ENCODE data around the gene PLA2G4B.

Gene PLA2G4B

GRCh38 chr15:41881920-41882688 lies 43.5 kb downstream of the PLA2G4B start:
- H3K9me3 ChIP-seq (ENCODE audit: control insufficient read depth, low read length): no peaks in the 10 kb centered on the region
- peaks cover 36% of the 10 kb centered on the region for H3K27me3 ChIP-seq (ENCODE audit: control insufficient read depth, insufficient read depth, low read length)
- H3K9ac ChIP-seq (ENCODE audit: low read length): no peak overlapping the region
- H3K36me3 ChIP-seq (ENCODE audit: control insufficient read depth, insufficient read depth, low read length): no peaks in the 10 kb centered on the region
- H3K4me1 ChIP-seq (ENCODE audit: control insufficient read depth, insufficient read depth, low read length): peaks cover 12% of the 10 kb centered on the region
- H3K4me3 ChIP-seq (ENCODE audit: low read length): no peak overlapping the region

DNA sequence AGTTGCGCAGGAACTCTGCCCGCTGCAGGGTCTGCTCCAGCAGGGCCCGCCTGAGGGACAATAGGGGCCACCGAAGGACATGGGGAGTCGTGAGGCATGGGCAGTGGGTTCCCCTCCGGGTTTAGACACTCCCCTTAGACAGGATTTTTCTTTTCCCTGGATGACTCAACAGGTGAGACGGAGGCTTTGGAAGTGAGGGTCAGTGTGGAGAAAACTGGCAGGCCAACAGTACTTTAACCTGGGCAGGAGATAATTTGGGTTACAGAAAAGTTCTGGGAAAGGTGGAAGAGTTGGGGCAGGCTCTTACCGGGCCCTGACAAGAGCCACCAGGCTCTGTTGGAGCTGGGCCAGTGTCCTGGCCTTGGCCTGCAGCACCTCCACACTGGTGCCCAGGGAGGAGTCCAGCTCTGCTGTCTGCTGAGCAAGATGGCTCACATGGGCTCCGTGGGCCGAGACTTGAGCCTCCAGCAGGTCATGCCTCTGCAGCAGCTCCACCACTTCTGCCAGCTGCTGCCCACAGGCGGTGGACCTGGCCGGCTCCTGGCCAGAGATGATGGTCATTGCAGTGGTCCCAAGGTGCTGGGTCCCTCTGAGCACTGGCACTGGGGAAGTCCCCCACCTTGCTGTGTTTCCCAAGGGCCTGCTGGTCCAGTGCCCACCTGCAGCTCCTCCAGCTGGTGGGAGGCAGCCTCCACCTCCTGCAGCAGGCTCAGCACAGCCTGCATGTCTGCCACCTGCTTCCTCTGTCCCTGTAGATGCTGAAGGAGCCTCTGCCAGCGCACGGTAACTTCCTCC lies 44.2 kb downstream of the PLA2G4B start:
- Histone ChIP-seq H3K4me3 (ENCODE audit: low read length) (no peak overlapping the region), H3K4me1 (ENCODE audit: control insufficient read depth, insufficient read depth, low read length) (peaks cover 12% of the 10 kb centered on the region), H3K36me3 (ENCODE audit: control insufficient read depth, insufficient read depth, low read length) (no peaks in the 10 kb centered on the region), H3K27me3 (ENCODE audit: control insufficient read depth, insufficient read depth, low read length) (peaks cover 36% of the 10 kb centered on the region), H3K9ac (ENCODE audit: low read length) (no peak overlapping the region), H3K9me3 (ENCODE audit: control insufficient read depth, low read length) (no peaks in the 10 kb centered on the region)

DNA sequence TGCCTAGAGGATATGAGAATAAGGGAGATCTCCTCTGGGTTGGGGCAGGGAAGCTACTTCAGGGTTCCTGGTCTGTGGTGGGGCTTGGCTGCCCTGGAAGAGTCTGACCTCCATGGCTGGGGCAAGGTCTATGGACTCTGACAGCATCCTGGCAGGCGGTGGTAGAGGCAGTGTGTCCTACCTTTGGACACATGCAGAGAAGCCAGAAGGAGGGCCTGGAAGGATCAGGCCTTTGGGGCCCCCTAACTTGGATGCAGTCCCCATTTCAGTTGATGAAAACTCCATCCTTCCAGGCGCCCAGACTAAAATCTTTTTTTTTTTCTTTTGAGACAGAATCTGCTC lies 44.8 kb downstream of the PLA2G4B start:
- Histone ChIP-seq H3K4me1 (ENCODE audit: control insufficient read depth, insufficient read depth, low read length) (peaks cover 12% of the 10 kb centered on the region), H3K9ac (ENCODE audit: low read length) (no peak overlapping the region), H3K4me3 (ENCODE audit: low read length) (no peak overlapping the region), H3K36me3 (ENCODE audit: control insufficient read depth, insufficient read depth, low read length) (no peaks in the 10 kb centered on the region), H3K27me3 (ENCODE audit: control insufficient read depth, insufficient read depth, low read length) (peaks cover 36% of the 10 kb centered on the region), H3K9me3 (ENCODE audit: control insufficient read depth, low read length) (no peaks in the 10 kb centered on the region)

DNA sequence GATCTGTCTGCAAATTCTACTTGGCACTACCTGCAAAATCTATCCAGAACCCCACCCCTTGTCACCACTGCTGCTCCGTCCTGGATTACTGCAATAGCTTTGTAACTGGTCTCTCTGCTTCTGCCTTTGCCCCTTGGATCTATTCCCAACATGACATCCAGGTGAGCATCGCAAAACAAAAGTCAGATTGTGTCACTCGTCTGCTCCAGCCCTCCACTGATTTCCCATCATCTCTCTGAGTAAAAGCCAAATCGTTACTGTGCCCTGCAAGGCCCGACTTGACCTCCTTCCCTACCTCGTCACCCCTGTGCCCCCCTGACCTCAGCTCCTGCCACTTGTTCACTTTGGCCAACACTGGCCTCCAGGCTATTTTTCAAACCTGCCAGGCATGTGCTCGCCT lies 45.8 kb downstream of the PLA2G4B start:
- H3K9me3 ChIP-seq (ENCODE audit: control insufficient read depth, low read length): no peaks in the 10 kb centered on the region
- H3K36me3 ChIP-seq (ENCODE audit: control insufficient read depth, insufficient read depth, low read length): no peaks in the 10 kb centered on the region
- H3K4me1 ChIP-seq (ENCODE audit: control insufficient read depth, insufficient read depth, low read length): peaks cover 12% of the 10 kb centered on the region
- peaks cover 33% of the 10 kb centered on the region for H3K27me3 ChIP-seq (ENCODE audit: control insufficient read depth, insufficient read depth, low read length)
- H3K4me3 ChIP-seq (ENCODE audit: low read length): no peak overlapping the region
- H3K9ac ChIP-seq (ENCODE audit: low read length): no peak overlapping the region

GRCh38 chr15:41885321-41885720 lies 46.7 kb downstream of the PLA2G4B start:
- no peaks in the 10 kb centered on the region for H3K9me3 ChIP-seq (ENCODE audit: control insufficient read depth, low read length)
- no peaks in the 10 kb centered on the region for H3K36me3 ChIP-seq (ENCODE audit: control insufficient read depth, insufficient read depth, low read length)
- H3K27me3 ChIP-seq (ENCODE audit: control insufficient read depth, insufficient read depth, low read length): peaks cover 28% of the 10 kb centered on the region
- H3K9ac ChIP-seq (ENCODE audit: low read length): no peak overlapping the region
- H3K4me1 ChIP-seq (ENCODE audit: control insufficient read depth, insufficient read depth, low read length): peaks cover 12% of the 10 kb centered on the region
- no peak overlapping the region for H3K4me3 ChIP-seq (ENCODE audit: low read length)

DNA sequence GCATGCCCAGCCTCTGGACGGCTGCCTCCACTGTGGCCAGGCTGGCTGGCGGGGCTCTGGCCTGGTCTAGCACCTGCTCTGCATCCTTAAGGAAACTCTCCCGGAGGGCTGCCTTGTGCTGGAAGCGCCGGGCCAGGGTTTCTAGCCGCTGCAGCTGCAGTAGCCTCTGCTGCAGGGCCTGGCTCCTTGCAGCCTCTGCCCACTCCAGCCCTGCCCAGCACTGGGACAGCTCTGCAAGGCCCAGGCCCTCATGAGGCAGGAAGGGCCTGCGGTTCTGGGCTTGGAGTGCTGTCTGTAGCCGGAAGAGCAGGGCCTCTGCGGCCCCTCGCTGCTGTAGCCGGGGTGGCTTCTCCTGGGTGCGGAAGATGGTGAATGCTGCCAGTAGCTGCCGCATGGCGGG lies 47.2 kb downstream of the PLA2G4B start:
- H3K9me3 ChIP-seq (ENCODE audit: control insufficient read depth, low read length): no peaks in the 10 kb centered on the region
- H3K4me1 ChIP-seq (ENCODE audit: control insufficient read depth, insufficient read depth, low read length): peaks cover 12% of the 10 kb centered on the region
- no peaks in the 10 kb centered on the region for H3K36me3 ChIP-seq (ENCODE audit: control insufficient read depth, insufficient read depth, low read length)
- H3K27me3 ChIP-seq (ENCODE audit: control insufficient read depth, insufficient read depth, low read length): peaks cover 23% of the 10 kb centered on the region
- H3K4me3 ChIP-seq (ENCODE audit: low read length): no peak overlapping the region
- H3K9ac ChIP-seq (ENCODE audit: low read length): no peak overlapping the region

DNA sequence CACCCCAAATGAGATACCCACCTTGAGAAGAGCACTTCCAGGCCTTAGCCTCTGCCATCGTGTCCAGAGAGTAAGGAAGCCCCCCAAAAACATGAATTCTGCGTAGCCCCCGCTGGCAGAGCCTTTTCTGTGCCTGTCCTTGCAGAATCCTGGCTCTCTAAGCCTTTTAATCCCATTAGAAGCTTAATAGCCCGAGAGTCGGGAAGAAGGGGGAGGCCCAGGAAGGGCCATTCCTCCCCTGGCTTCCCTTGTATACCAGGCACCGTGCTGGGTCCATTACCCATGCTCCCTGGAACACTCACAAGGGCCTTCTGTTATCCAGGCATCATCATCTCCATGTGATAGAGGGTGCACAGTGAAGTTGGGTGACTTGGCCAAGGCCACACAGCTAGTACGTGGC lies 48.1 kb downstream of the PLA2G4B start:
- H3K9ac ChIP-seq (ENCODE audit: low read length): no peak overlapping the region
- no peaks in the 10 kb centered on the region for H3K36me3 ChIP-seq (ENCODE audit: control insufficient read depth, insufficient read depth, low read length)
- no peaks in the 10 kb centered on the region for H3K9me3 ChIP-seq (ENCODE audit: control insufficient read depth, low read length)
- H3K4me1 ChIP-seq (ENCODE audit: control insufficient read depth, insufficient read depth, low read length): peaks cover 8% of the 10 kb centered on the region
- H3K4me3 ChIP-seq (ENCODE audit: low read length): no peak overlapping the region
- peaks cover 14% of the 10 kb centered on the region for H3K27me3 ChIP-seq (ENCODE audit: control insufficient read depth, insufficient read depth, low read length)

DNA sequence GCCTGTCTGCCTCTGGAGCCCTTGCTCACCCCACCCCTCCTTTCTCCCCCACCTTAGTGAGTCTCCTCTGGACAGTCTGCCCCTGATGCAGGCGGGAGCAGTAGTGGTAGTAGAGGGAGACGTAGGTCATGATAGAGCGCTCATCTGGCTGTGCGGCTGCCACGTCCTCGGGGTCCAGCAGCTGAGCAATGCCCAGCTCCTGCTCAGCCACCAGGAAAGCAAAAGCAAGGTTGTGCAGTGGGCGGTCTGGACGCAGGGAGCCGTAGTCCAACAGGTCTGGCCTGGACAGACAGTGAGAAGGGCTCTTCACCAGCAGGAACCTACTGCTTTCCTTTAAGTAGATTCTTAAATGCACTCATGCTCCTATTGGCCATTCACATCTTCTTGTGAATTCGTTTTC lies 48.5 kb downstream of the PLA2G4B start:
- H3K36me3 ChIP-seq (ENCODE audit: control insufficient read depth, insufficient read depth, low read length): no peaks in the 10 kb centered on the region
- H3K9me3 ChIP-seq (ENCODE audit: control insufficient read depth, low read length): no peaks in the 10 kb centered on the region
- peaks cover 7% of the 10 kb centered on the region for H3K4me1 ChIP-seq (ENCODE audit: control insufficient read depth, insufficient read depth, low read length)
- H3K9ac ChIP-seq (ENCODE audit: low read length): no peak overlapping the region
- peaks cover 14% of the 10 kb centered on the region for H3K27me3 ChIP-seq (ENCODE audit: control insufficient read depth, insufficient read depth, low read length)
- H3K4me3 ChIP-seq (ENCODE audit: low read length): no peak overlapping the region

GRCh38 chr15:41887893-41888292 lies 49.2 kb downstream of the PLA2G4B start:
- Histone ChIP-seq H3K9me3 (ENCODE audit: control insufficient read depth, low read length) (no peaks in the 10 kb centered on the region), H3K4me3 (ENCODE audit: low read length) (no peak overlapping the region), H3K27me3 (ENCODE audit: control insufficient read depth, insufficient read depth, low read length) (peaks cover 7% of the 10 kb centered on the region), H3K9ac (ENCODE audit: low read length) (no peak overlapping the region), H3K36me3 (ENCODE audit: control insufficient read depth, insufficient read depth, low read length) (no peaks in the 10 kb centered on the region), H3K4me1 (ENCODE audit: control insufficient read depth, insufficient read depth, low read length) (peaks cover 6% of the 10 kb centered on the region)

GRCh38 chr15:41888662-41889253 lies 50.1 kb downstream of the PLA2G4B start:
- peaks cover 12% of the 10 kb centered on the region for H3K4me1 ChIP-seq (ENCODE audit: control insufficient read depth, insufficient read depth, low read length)
- no peak overlapping the region for H3K9ac ChIP-seq (ENCODE audit: low read length)
- no peak overlapping the region for H3K4me3 ChIP-seq (ENCODE audit: low read length)
- H3K36me3 ChIP-seq (ENCODE audit: control insufficient read depth, insufficient read depth, low read length): no peaks in the 10 kb centered on the region
- no peaks in the 10 kb centered on the region for H3K27me3 ChIP-seq (ENCODE audit: control insufficient read depth, insufficient read depth, low read length)
- no peaks in the 10 kb centered on the region for H3K9me3 ChIP-seq (ENCODE audit: control insufficient read depth, low read length)

DNA sequence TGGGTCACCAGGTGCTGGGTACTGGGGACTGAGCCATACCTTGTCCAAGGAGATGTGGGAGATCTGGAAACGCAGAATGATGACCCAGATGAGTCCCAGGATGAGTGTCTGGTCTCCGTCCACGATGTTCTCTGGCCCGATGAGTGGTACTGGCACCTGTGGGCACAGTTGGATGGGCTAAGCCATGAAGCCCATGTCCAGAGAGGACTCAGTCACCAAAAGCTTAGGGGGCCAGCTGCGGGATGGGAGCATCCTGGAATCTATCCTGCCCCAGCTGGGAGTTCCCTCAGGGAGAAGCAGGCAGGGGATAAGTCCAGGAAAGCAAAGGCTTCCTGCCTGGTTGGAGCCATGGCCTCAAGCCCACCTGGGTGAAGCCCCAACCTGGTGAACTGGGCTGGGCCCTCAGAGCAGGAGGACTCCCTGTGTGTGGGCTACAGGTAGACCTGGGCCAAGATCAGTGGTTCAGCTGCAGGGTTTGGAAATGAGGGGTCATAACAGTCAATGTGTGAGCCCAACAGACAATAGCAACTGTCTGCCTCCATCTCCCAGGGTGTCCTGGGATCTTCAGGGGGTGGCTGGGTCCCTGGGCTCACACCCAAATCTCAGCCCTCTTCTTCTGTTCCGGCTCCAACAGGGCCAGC lies 51.5 kb downstream of the PLA2G4B start:
- no peaks in the 10 kb centered on the region for H3K9me3 ChIP-seq (ENCODE audit: control insufficient read depth, low read length)
- H3K27me3 ChIP-seq (ENCODE audit: control insufficient read depth, insufficient read depth, low read length): no peaks in the 10 kb centered on the region
- H3K9ac ChIP-seq (ENCODE audit: low read length): no peak overlapping the region
- H3K4me1 ChIP-seq (ENCODE audit: control insufficient read depth, insufficient read depth, low read length): peaks cover 26% of the 10 kb centered on the region
- H3K4me3 ChIP-seq (ENCODE audit: low read length): no peak overlapping the region
- no peaks in the 10 kb centered on the region for H3K36me3 ChIP-seq (ENCODE audit: control insufficient read depth, insufficient read depth, low read length)

DNA sequence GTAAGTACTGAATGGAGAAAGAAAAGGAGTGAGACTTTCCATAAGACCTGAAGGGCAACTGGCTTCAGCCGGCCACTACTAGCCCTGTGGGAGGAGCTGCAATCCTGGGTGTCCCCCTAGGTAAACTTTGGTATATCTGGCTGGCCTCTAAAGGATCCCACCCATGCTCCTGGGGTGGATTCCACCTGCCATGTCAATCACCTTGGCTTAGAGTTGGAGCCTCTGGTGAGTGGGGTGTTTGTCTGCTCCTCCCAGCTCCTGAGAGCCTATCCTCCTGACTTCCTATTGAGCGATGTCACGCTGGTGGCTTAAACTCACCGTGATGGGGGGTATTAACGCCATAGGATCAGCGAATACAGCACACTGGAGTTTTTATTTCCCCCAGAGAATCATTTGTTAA lies 52.6 kb downstream of the PLA2G4B start:
- no peaks in the 10 kb centered on the region for H3K36me3 ChIP-seq (ENCODE audit: control insufficient read depth, insufficient read depth, low read length)
- H3K27me3 ChIP-seq (ENCODE audit: control insufficient read depth, insufficient read depth, low read length): no peaks in the 10 kb centered on the region
- H3K9me3 ChIP-seq (ENCODE audit: control insufficient read depth, low read length): no peaks in the 10 kb centered on the region
- H3K9ac ChIP-seq (ENCODE audit: low read length): no peak overlapping the region
- H3K4me1 ChIP-seq (ENCODE audit: control insufficient read depth, insufficient read depth, low read length): peaks cover 26% of the 10 kb centered on the region
- no peak overlapping the region for H3K4me3 ChIP-seq (ENCODE audit: low read length)
